ENCODE data around the gene DOC2B.

The DOC2B gene

GRCh38 chr17:187130-187529 is 5.7 kb upstream of the DOC2B start:
- POLR2A ChIA-PET (ENCODE audit: low non-redundant PET) = no interaction called here
- H3K27ac ChIP-seq = no peak overlapping the region
- no peak for DNase-seq (ENCODE audit: low spot score)
- TF ChIP-seq CTCF (conservative IDR thresholded peaks at IDR 0.05; ENCODE audit: low read depth) = no peak
- CTCF ChIA-PET = no interaction called here

GRCh38 chr17:185445-186138 is 4.1 kb upstream of the DOC2B start:
- POLR2A ChIA-PET (ENCODE audit: low non-redundant PET) = no interaction called here
- no peak for DNase-seq (ENCODE audit: low spot score)
- no peak for TF ChIP-seq CTCF (conservative IDR thresholded peaks at IDR 0.05; ENCODE audit: low read depth)
- CTCF ChIA-PET = interaction anchor here (0.6 kb wide), 1 partner anchor 260 kb away, joined by 4 read pairs; the partner anchor contains the start of gene RFLNB
- H3K27ac ChIP-seq = no peak overlapping the region

GRCh38 chr17:183021-183420 is 1.6 kb upstream of the DOC2B start:
- no peak for DNase-seq (ENCODE audit: low spot score)
- H3K27ac ChIP-seq = no peak overlapping the region
- POLR2A ChIA-PET (ENCODE audit: low non-redundant PET) = no interaction called here
- CTCF ChIA-PET = no interaction called here
- no peak for TF ChIP-seq CTCF (conservative IDR thresholded peaks at IDR 0.05; ENCODE audit: low read depth)

GRCh38 chr17:182050-182751 is 751 bp upstream of the DOC2B start:
- no peak for TF ChIP-seq CTCF (conservative IDR thresholded peaks at IDR 0.05; ENCODE audit: low read depth)
- CTCF ChIA-PET = no interaction called here
- POLR2A ChIA-PET (ENCODE audit: low non-redundant PET) = no interaction called here
- H3K27ac ChIP-seq = no peak overlapping the region
- DNase-seq (ENCODE audit: low spot score) = no peak

GRCh38 chr17:180381-181244 is 837 bp downstream of the DOC2B start:
- no peak for DNase-seq (ENCODE audit: low spot score)
- no peak for TF ChIP-seq CTCF (conservative IDR thresholded peaks at IDR 0.05; ENCODE audit: low read depth)
- H3K27ac ChIP-seq = no peak overlapping the region
- POLR2A ChIA-PET (ENCODE audit: low non-redundant PET) = no interaction called here
- CTCF ChIA-PET = no interaction called here

GRCh38 chr17:179781-180380 is 1.6 kb downstream of the DOC2B start:
- no peak for TF ChIP-seq CTCF (conservative IDR thresholded peaks at IDR 0.05; ENCODE audit: low read depth)
- DNase-seq (ENCODE audit: low spot score) = no peak
- ChIA-PET CTCF (no interaction called here), POLR2A (ENCODE audit: low non-redundant PET) (no interaction called here)
- no peak overlapping the region for H3K27ac ChIP-seq
